Cardiac ventricle fibroblast (primary cell): ENCODE data around the gene SNX27. TPM values are rescaled to one million over a fixed set of nuclear protein-coding genes. Genes with fewer than 3 reads are reported as not detected.

Experiments
- total RNA-seq: library from RNA; depleted of rRNA; stranded (reverse); fragments of >200 nt; gene quantifications from 2 replicates; pipeline ENCODE4 v1.2.3, GENCODE V29; 2015

Gene SNX27
- 16.5 and 20.3 TPM in 2 replicates for total RNA-seq

GRCh38 chr1:151611832-151612500 is at the start of gene SNX27:
Gene SNX27 (plus strand): TSS chr1:151612050. CDS start chr1:151612202, 152 bp downstream.

GRCh38 chr1:151716771-151717631 is 105.2 kb downstream of the SNX27 start, which contains the start of gene CELF3:
Gene CELF3 (minus strand): TSS chr1:151716803. CDS start chr1:151716020, 783 bp downstream.

GRCh38 chr1:151720974-151721787 is 109.3 kb downstream of the SNX27 start, which contains the start of gene RIIAD1:
Gene RIIAD1 (plus strand): TSS chr1:151721522. CDS start chr1:151721537, 15 bp downstream.

Other genes with a start within 250 kb of the SNX27 start
- 102 and 106 TPM in 2 replicates for gene SELENBP1, start 239.3 kb upstream of the SNX27 start, total RNA-seq
- 209 and 222 TPM in 2 replicates for gene PSMB4, start 212.5 kb upstream of the SNX27 start, total RNA-seq
- 21.2 and 22.7 TPM in 2 replicates for gene POGZ, start 152.6 kb upstream of the SNX27 start, total RNA-seq
- gene CGN, start 100.7 kb upstream of the SNX27 start, total RNA-seq: not detected in 2 replicates
- 1.1 and 2.5 TPM in 2 replicates for gene TUFT1, start 71.7 kb upstream of the SNX27 start, total RNA-seq
- gene CELF3, start 104.8 kb downstream of the SNX27 start, total RNA-seq: not detected in 2 replicates
- gene RIIAD1, start 109.5 kb downstream of the SNX27 start, total RNA-seq: not detected in 2 replicates
- gene MRPL9, start 151.4 kb downstream of the SNX27 start, total RNA-seq: 34.4 and 49.7 TPM in 2 replicates
- 0.12 and 0.29 TPM in 2 replicates for gene TDRKH, start 178.4 kb downstream of the SNX27 start, total RNA-seq
- gene LINGO4, start 193.4 kb downstream of the SNX27 start, total RNA-seq: not detected in 2 replicates
- not detected in 2 replicates for gene RORC, start 219.8 kb downstream of the SNX27 start, total RNA-seq
- not detected in 2 replicates for gene C2CD4D, start 227.8 kb downstream of the SNX27 start, total RNA-seq
- gene THEM5, start 241.7 kb downstream of the SNX27 start, total RNA-seq: not detected in 2 replicates